ENCODE data around the gene SH3GLB2.

Gene SH3GLB2

DNA sequence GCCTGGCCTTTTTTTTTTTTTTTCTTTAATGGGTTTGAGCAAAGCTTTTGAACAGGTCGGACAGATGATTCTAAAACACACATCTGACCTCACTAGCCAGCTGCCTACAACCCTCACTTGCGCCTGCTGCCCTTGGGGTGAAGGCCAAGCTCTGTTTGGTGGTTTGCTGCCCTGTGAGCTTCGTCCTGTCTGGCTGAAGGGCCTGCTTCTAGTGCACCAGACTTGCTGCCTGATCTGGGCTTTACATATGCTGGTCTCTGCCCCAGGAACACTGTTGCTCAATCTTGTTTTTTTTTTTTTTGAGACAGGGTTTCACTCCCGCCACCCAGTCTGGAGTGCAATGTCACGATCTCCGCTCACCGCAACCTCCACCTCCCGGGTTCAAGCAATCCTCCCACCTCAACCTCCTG, 36.4 kb upstream of the SH3GLB2 start:
- H3K79me2 ChIP-seq (ENCODE audit: control insufficient read depth, low read length): no peaks in the 10 kb centered on the region
- H3K36me3 ChIP-seq (ENCODE audit: control insufficient read depth, low read length): peaks cover 13% of the 10 kb centered on the region; the same call in 1 of the 2 replicates
- no peak overlapping the region for H3K27ac ChIP-seq (ENCODE audit: low read depth, low read length)
- no peaks in the 10 kb centered on the region for H3K9me3 ChIP-seq (ENCODE audit: control insufficient read depth, insufficient read depth, low read length)
- no peak overlapping the region for H3K4me2 ChIP-seq (ENCODE audit: low read length)
- TF ChIP-seq EZH2phosphoT487 (IDR thresholded peaks at IDR 0.05; ENCODE audit: borderline replicate concordance, low read length) (no peak), CTCF (IDR thresholded peaks at IDR 0.05; ENCODE audit: low read depth, low read length, poor library complexity, severe bottlenecking) (no peak)
- H4K20me1 ChIP-seq (ENCODE audit: control insufficient read depth, insufficient read depth, low read depth, low read length): no peaks in the 10 kb centered on the region
- H3K9me2 ChIP-seq (replicated peaks; ENCODE audit: control insufficient read depth, low read length): no peaks in the 10 kb centered on the region
- no peaks in the 10 kb centered on the region for H3K4me1 ChIP-seq (ENCODE audit: control insufficient read depth, low read length)
- no peaks in the 10 kb centered on the region for H3F3A ChIP-seq (ENCODE audit: control insufficient read depth, insufficient read depth)
- H3K4me3 ChIP-seq (ENCODE audit: low read length): no peak overlapping the region
- no peaks in the 10 kb centered on the region for H3K27me3 ChIP-seq (ENCODE audit: control insufficient read depth, low read length)

GRCh38 chr9:129063061-129063460, 34.9 kb upstream of the SH3GLB2 start:
- H3K36me3 ChIP-seq (ENCODE audit: control insufficient read depth, low read length): peaks cover 14% of the 10 kb centered on the region
- H3K4me2 ChIP-seq (ENCODE audit: low read length): no peak overlapping the region
- H3K9me3 ChIP-seq (ENCODE audit: control insufficient read depth, insufficient read depth, low read length): no peaks in the 10 kb centered on the region
- H3K4me3 ChIP-seq (ENCODE audit: low read length): no peak overlapping the region
- TF ChIP-seq CTCF (IDR thresholded peaks at IDR 0.05; ENCODE audit: low read depth, low read length, poor library complexity, severe bottlenecking) (no peak), EZH2phosphoT487 (IDR thresholded peaks at IDR 0.05; ENCODE audit: borderline replicate concordance, low read length) (no peak)
- no peaks in the 10 kb centered on the region for H3K4me1 ChIP-seq (ENCODE audit: control insufficient read depth, low read length)
- no peak overlapping the region for H3K27ac ChIP-seq (ENCODE audit: low read depth, low read length)
- no peaks in the 10 kb centered on the region for H3K79me2 ChIP-seq (ENCODE audit: control insufficient read depth, low read length)
- no peaks in the 10 kb centered on the region for H3K9me2 ChIP-seq (replicated peaks; ENCODE audit: control insufficient read depth, low read length)
- no peaks in the 10 kb centered on the region for H3F3A ChIP-seq (ENCODE audit: control insufficient read depth, insufficient read depth)
- H3K27me3 ChIP-seq (ENCODE audit: control insufficient read depth, low read length): no peaks in the 10 kb centered on the region
- H4K20me1 ChIP-seq (ENCODE audit: control insufficient read depth, insufficient read depth, low read depth, low read length): no peaks in the 10 kb centered on the region

GRCh38 chr9:129060991-129061390, 32.9 kb upstream of the SH3GLB2 start:
- Histone ChIP-seq H4K20me1 (ENCODE audit: control insufficient read depth, insufficient read depth, low read depth, low read length) (no peaks in the 10 kb centered on the region), H3K36me3 (ENCODE audit: control insufficient read depth, low read length) (peaks cover 13% of the 10 kb centered on the region), H3K4me1 (ENCODE audit: control insufficient read depth, low read length) (no peaks in the 10 kb centered on the region), H3K27me3 (ENCODE audit: control insufficient read depth, low read length) (no peaks in the 10 kb centered on the region), H3K9me2 (replicated peaks; ENCODE audit: control insufficient read depth, low read length) (no peaks in the 10 kb centered on the region), H3K79me2 (ENCODE audit: control insufficient read depth, low read length) (no peaks in the 10 kb centered on the region), H3K4me3 (ENCODE audit: low read length) (no peak overlapping the region), H3K9me3 (ENCODE audit: control insufficient read depth, insufficient read depth, low read length) (no peaks in the 10 kb centered on the region), H3K27ac (ENCODE audit: low read depth, low read length) (no peak overlapping the region), H3K4me2 (ENCODE audit: low read length) (no peak overlapping the region), H3F3A (ENCODE audit: control insufficient read depth, insufficient read depth) (no peaks in the 10 kb centered on the region)
- TF ChIP-seq CTCF (IDR thresholded peaks at IDR 0.05; ENCODE audit: low read depth, low read length, poor library complexity, severe bottlenecking): no peak
- TF ChIP-seq EZH2phosphoT487 (IDR thresholded peaks at IDR 0.05; ENCODE audit: borderline replicate concordance, low read length): no peak

Data from DOHH2 (cell line).